ENCODE data around the gene MRPL21. TPM values are rescaled to one million over a fixed set of nuclear protein-coding genes. Genes with fewer than 3 reads are reported as not detected.

The MRPL21 gene
- total and polyA plus RNA-seq, 9 of the 15 experiments (the other 6 are each of a cell fraction or from before 2014, with no cell fraction given): 196 to 618 (median 232) TPM

DNA sequence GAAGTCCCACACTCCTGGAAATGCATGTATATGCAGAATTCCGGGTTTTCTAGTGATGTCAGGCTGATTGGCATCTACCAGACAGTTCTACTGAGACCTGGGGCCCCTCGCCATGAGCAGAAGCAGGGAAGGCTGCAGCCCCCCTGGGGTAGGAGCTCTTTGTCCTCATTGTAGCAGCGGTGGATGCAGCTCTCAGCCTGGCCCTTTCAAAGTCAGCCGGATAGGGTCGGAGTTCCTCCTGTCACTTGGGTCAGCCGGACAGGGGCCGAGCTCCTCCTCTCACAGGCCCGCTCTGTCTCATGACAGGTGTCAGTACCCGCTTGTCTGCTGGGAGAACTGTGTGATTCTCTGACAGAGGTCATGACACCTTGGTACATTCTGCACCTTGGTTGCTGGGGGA is 47.1 kb upstream of the MRPL21 start:
- ATAC-seq (no peak), DNase-seq (ENCODE audit: extremely low read depth in 1 of 4, low spot score in 3 of 4) (no peak), FAIRE-seq (no peak)
- H3K4me2 ChIP-seq (ENCODE audit: insufficient read depth, low read length): no peak overlapping the region
- H3K9me1 ChIP-seq (ENCODE audit: control insufficient read depth, insufficient read depth, low read length): no peaks in the 10 kb centered on the region
- ChIA-PET POLR2A (interaction anchor here (0.6 to 1.9 kb wide), 2 partner anchors 10 to 48 kb away, joined by 3 to 4 read pairs; no protein-coding TSS in a partner anchor), CTCF (ENCODE audit: low intra/inter-chr PET ratio) (no interaction called here)
- no TSS peak for BruUV-seq (replicated peaks)
- in situ Hi-C loops (cut with MboI) (no loop called here), intact Hi-C loops (cut with micrococcal nuclease) (no loop called here)
- H2AFZ ChIP-seq (ENCODE audit: low read depth, low read length): no peak overlapping the region
- H4K20me1 ChIP-seq (replicated peaks; ENCODE audit: control insufficient read depth, insufficient read depth, low read length): no peaks in the 10 kb centered on the region
- WGBS (ENCODE audit: insufficient coverage, low coverage, missing lambda C conversion rate): 17% methylated on average over 9 of the region's 9 CpGs
- no peaks in the 10 kb centered on the region for H3K36me3 ChIP-seq (ENCODE audit: control insufficient read depth, insufficient read depth, low read length)
- no peaks in the 10 kb centered on the region for H3K27me3 ChIP-seq (ENCODE audit: control insufficient read depth in 2 of 2, insufficient read depth in 2 of 2, low read length in 2 of 2)
- no peak for TF ChIP-seq GATAD2A (IDR thresholded peaks at IDR 0.05)
- TF ChIP-seq ZBED1 (IDR thresholded peaks at IDR 0.05): no peak
- TF ChIP-seq, protein P1, sequence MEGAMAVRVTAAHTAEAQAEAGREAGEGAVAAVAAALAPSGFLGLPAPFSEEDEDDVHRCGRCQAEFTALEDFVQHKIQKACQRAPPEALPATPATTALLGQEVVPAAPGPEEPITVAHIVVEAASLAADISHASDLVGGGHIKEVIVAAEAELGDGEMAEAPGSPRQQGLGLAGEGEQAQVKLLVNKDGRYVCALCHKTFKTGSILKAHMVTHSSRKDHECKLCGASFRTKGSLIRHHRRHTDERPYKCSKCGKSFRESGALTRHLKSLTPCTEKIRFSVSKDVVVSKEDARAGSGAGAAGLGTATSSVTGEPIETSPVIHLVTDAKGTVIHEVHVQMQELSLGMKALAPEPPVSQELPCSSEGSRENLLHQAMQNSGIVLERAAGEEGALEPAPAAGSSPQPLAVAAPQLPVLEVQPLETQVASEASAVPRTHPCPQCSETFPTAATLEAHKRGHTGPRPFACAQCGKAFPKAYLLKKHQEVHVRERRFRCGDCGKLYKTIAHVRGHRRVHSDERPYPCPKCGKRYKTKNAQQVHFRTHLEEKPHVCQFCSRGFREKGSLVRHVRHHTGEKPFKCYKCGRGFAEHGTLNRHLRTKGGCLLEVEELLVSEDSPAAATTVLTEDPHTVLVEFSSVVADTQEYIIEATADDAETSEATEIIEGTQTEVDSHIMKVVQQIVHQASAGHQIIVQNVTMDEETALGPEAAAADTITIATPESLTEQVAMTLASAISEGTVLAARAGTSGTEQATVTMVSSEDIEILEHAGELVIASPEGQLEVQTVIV (CRISPR knock-in tag; IDR thresholded peaks at IDR 0.05; ENCODE audit: borderline replicate concordance): no peak
- H3K9me3 ChIP-seq (replicated peaks; ENCODE audit: control insufficient read depth, insufficient read depth, low read depth, low read length): no peaks in the 10 kb centered on the region
- H3K4me3 ChIP-seq: no peak overlapping the region
- H3K79me2 ChIP-seq (ENCODE audit: control insufficient read depth, insufficient read depth, low read length): no peaks in the 10 kb centered on the region
- peaks cover 10 to 20% of the 10 kb centered on the region in 2 experiments; a peak in 4 of 5 replicates for H3K4me1 ChIP-seq (replicated peaks in 1 of 2; ENCODE audit: control insufficient read depth in 2 of 2, insufficient read depth in 2 of 2, low read length in 2 of 2)
- no peak overlapping the region for H3K9ac ChIP-seq (ENCODE audit: insufficient read depth in 1 of 2, low read depth in 2 of 2, low read length in 2 of 2)
- H3K27ac ChIP-seq (ENCODE audit: extremely low read depth, low read depth, low read length): no peak overlapping the region

DNA sequence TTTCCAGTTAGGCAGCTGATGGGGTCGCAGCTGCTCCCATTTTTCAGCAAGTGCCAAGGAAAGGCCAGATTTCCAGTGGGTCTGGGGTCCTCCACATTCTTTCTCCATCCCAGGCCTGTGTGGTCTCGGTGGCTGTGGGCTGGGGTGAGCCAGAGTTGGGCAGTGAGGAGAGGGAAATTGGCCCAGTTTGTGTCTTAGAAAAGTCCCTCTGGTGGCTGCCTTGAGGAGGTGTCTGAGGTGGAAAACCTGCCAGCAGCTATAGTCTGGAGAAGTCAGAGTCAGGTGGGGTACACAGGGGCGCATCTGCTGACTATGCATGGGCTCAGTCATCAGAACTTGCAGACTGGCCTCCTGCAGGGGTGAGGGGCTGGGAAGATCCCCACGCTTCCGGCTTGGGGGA is 46.6 kb upstream of the MRPL21 start:
- H3K27me3 ChIP-seq (ENCODE audit: control insufficient read depth in 2 of 2, insufficient read depth in 2 of 2, low read length in 2 of 2): no peaks in the 10 kb centered on the region
- no peak for FAIRE-seq
- TF ChIP-seq, protein P2, sequence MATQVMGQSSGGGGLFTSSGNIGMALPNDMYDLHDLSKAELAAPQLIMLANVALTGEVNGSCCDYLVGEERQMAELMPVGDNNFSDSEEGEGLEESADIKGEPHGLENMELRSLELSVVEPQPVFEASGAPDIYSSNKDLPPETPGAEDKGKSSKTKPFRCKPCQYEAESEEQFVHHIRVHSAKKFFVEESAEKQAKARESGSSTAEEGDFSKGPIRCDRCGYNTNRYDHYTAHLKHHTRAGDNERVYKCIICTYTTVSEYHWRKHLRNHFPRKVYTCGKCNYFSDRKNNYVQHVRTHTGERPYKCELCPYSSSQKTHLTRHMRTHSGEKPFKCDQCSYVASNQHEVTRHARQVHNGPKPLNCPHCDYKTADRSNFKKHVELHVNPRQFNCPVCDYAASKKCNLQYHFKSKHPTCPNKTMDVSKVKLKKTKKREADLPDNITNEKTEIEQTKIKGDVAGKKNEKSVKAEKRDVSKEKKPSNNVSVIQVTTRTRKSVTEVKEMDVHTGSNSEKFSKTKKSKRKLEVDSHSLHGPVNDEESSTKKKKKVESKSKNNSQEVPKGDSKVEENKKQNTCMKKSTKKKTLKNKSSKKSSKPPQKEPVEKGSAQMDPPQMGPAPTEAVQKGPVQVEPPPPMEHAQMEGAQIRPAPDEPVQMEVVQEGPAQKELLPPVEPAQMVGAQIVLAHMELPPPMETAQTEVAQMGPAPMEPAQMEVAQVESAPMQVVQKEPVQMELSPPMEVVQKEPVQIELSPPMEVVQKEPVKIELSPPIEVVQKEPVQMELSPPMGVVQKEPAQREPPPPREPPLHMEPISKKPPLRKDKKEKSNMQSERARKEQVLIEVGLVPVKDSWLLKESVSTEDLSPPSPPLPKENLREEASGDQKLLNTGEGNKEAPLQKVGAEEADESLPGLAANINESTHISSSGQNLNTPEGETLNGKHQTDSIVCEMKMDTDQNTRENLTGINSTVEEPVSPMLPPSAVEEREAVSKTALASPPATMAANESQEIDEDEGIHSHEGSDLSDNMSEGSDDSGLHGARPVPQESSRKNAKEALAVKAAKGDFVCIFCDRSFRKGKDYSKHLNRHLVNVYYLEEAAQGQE (IDR thresholded peaks at IDR 0.05; ENCODE audit: borderline replicate concordance): peak; percentile 15; the same call in 1 of the 2 replicates
- TF ChIP-seq, protein P2 (CRISPR knock-in tag; IDR thresholded peaks at IDR 0.05; ENCODE audit: low read depth): no peak
- no peak for TF ChIP-seq NFATC3 (IDR thresholded peaks at IDR 0.05)

More for the DNA sequence above, 46.6 kb upstream of the MRPL21 start:
- in situ Hi-C loops (cut with MboI): no loop called here
- ATAC-seq: peak; percentile 73
- no peak overlapping the region for H3K4me3 ChIP-seq
- CTCF ChIA-PET (ENCODE audit: low intra/inter-chr PET ratio): no interaction called here
- WGBS (ENCODE audit: insufficient coverage, low coverage, missing lambda C conversion rate): 3% methylated on average over 5 of the region's 5 CpGs
- intact Hi-C loops (cut with micrococcal nuclease): no loop called here
- no peak overlapping the region for H3K27ac ChIP-seq (ENCODE audit: extremely low read depth, low read depth, low read length)
- H2AFZ ChIP-seq (ENCODE audit: low read depth, low read length): no peak overlapping the region
- POLR2A ChIA-PET: interaction anchor here (0.6 to 1.9 kb wide), 4 partner anchors 10 to 225 kb away, joined by 3 to 4 read pairs (median 3); no protein-coding TSS in a partner anchor
- H3K9me3 ChIP-seq (replicated peaks; ENCODE audit: control insufficient read depth, insufficient read depth, low read depth, low read length): no peaks in the 10 kb centered on the region
- H3K4me1 ChIP-seq (replicated peaks in 1 of 2; ENCODE audit: control insufficient read depth in 2 of 2, insufficient read depth in 2 of 2, low read length in 2 of 2): peaks cover 9 to 16% of the 10 kb centered on the region in 2 experiments; a peak in 4 of 5 replicates
- H3K9ac ChIP-seq (ENCODE audit: insufficient read depth in 1 of 2, low read depth in 2 of 2, low read length in 2 of 2): no peak overlapping the region
- H3K9me1 ChIP-seq (ENCODE audit: control insufficient read depth, insufficient read depth, low read length): no peaks in the 10 kb centered on the region
- no peaks in the 10 kb centered on the region for H4K20me1 ChIP-seq (replicated peaks; ENCODE audit: control insufficient read depth, insufficient read depth, low read length)
- H3K4me2 ChIP-seq (ENCODE audit: insufficient read depth, low read length): no peak overlapping the region
- H3K79me2 ChIP-seq (ENCODE audit: control insufficient read depth, insufficient read depth, low read length): no peaks in the 10 kb centered on the region
- no peaks in the 10 kb centered on the region for H3K36me3 ChIP-seq (ENCODE audit: control insufficient read depth, insufficient read depth, low read length)
- no TSS peak for BruUV-seq (replicated peaks)
- DNase-seq (ENCODE audit: extremely low read depth in 1 of 4, low spot score in 3 of 4): peak; percentile 38 to 61 (median 53)

Data from K562 (cell line).